Amniotic epithelial cell (primary cell): ENCODE data around the gene RAI2.
"Not testable (repeated sequence)": the region's sequence is repeated elsewhere in the genome, so short reads cannot be mapped to it uniquely, and the experiment has no call there.

Experiments
- DNase-seq: peaks from one replicate; pipeline ENCODE4 v3.0.0-alpha.2; 2010; ENCODE audit warnings: low read depth

RAI2 gene

DNA sequence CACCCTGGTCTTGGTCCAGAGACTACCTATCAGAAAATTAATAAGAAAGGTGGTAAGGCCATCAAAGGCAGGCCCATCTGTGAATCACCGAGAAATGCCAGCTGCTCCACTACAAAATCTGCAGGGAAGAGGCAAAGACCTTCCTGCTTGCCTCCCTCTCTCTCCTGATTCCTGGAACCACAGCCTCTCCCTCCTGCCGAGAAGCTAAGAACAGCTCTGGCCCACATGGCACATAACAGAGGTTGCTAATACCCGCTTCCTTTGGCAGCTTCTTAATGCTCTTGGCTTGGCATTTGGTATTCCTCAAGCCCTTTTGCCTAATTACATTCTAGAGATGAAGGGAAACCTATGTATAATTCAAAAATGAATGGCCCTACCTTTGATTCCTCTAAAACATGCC, 32.9 kb downstream of the RAI2 start:
- no peak for DNase-seq

DNA sequence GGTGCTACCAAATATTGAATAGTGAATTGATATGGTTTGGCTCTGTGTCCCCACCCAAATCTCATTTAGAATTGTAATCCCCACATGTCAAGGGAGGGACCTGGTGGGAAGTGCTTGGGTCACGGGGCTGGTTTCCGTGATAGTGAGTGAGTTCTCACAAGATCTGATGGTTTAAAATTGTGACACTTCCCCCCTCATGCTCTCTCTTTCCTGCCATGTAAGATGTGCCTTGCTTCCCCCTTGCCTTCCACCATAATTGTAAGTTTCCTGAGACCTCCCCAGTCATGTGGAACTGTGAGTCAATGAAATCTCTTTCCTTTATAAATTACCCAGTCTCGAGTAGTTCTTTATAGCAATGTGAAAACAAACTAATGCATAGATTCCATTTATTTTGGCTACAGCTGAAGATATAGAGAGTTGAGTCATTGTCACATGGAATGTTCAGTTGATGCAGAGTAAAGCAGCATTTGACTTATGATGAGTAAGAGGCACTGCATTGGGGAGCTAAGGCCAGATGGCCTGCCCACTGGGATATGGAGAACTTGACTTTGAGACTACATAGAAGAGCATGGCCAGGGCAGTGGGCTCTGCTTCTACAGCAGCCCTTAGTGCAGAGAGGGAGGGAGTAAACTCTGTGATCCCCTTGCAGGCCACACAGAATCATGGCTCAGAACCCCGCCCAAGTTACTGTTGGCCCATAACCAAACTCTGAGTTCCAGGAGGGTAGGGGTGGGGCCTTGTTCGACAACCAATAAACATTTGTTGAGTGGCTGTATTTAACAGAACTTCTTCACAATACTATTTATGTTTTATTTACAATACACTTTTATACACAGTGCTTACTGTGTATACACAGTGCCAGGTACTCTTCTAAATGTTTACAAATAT, 34.2 kb downstream of the RAI2 start:
- DNase-seq, result no peak

DNA sequence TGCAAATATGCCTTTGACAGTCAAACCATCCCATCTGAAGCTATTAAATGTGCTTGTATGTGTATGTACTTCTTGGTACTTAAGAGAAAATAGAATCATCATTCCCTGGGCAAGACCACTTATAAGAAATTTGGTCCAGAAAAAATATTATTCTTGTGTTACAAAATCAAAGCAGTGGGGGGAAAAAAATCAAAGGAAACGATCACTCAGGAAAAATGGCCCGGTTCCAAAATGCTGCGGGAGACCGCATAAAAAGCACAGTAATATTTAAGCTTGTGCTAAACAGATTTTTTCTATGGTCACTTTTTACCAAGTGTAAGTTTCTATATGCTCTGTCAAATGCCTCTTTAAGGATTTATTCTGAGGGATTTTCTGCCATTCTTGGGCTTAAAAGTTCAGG, 36.1 kb downstream of the RAI2 start:
- no peak for DNase-seq

DNA sequence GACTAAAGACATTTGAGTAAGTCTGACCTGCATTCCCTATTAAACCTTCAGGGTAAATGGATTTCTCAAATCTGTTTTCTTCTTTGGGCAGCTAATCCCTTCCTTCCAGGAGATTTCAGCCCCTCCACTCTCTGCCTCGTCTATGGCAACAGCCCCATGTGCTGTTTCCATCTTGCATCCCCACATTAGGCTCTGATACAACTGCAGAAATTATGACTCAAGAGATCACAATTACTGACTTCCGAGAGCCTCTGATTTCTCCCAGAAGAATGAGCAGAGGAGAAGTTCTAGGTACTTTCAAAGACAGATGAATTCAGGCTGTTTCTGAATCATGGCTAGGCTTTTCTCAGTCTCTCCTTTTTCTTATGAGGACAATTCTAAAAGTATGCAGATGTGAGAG, 38.7 kb downstream of the RAI2 start:
- no peak for DNase-seq

DNA sequence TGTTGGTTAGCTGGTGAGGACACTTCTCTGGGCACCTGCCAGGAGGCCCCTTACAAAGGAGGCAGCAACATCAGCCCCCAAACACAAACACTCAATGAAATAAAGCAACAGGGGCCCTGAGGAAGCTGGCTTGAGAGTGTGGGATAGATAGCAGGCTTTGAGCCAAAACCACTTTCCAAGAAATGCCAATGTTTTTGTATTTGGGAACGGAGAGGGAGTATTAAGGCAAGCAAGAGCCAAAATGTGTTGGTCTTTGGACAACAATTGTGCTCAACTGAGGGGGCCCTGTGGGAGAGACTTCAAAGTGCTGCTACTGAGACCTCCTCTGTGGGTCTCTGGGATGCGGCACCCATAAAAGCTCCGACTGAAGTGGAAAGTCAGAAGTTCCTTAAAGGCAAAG, 41.0 kb downstream of the RAI2 start:
- no peak for DNase-seq

DNA sequence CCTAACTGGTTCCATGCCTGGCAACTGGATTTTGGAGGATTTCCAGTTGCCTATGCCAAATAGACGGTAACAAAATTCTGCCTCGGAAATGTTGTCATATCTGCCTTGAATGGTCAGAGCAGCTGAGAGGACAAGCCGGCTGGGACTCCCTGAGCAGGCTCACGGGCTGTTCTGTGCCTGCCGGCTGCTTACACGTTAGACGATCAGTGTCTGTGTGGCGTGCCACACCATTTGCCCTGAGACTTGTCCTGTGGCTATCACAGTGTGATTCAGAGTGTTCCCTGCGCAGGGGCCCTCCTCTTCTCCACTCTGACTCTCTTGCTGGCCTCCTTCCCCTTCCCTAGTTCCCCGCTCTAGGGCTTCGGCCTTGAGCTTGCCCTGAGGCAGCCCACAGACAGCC, 42.4 kb downstream of the RAI2 start:
- DNase-seq, result no peak

DNA sequence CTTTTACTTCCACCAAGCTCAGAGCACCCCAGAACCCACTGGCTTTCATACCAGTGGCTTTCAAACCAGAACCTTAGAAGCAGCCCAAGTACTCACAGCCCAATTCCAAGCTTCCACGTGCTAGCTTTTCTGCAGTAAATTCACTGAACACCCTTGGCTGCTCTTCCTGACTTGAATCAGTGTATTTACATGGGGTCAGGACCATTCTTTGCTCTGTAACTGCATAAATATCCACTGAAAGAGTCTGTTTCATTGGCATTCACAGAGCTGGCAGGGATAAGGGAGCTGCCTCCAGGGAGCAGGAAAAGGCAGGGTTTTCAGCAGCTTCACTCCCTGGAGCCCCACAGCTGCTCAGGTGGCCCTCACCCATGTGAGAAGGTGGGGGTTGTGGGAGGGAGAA, 43.8 kb downstream of the RAI2 start:
- no peak for DNase-seq

DNA sequence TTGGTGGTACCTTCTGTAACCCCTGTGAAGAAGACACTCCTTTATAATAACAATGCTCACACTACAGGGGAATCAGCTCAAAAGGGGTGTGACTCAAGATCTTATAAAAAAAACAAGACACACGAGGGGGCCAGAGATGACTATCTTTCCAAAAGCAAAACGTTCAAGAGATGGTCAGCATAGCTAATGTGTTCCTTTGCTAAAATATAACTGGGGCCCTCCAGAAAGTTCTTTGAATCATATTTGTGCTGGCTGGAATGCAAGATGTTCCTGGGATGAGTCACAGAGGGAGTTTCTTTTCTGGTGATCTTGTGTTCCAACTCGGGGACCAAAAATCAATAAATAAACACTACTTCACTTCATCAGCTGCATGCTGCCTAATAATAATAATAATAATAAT, 46.5 kb downstream of the RAI2 start:
- no peak for DNase-seq

DNA sequence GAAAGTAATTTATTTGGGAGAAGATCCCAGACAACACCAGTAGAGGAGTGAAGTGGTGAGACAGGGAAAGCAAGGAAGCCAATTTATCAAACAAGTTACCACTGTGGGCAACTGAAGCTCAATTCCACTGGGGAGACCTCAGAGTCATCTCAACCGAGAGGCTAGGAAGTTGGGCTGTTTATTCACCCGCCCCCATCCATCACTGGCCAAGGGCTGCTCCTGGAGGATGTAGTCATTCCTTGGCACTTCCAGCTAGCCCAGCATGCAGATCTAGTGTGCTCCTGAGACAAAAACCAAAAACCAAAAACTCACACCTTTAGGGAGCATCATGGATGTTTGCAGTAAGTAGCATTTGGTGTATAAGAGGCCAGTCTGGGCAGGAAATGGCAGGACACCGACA, 47.0 kb downstream of the RAI2 start:
- no peak for DNase-seq

DNA sequence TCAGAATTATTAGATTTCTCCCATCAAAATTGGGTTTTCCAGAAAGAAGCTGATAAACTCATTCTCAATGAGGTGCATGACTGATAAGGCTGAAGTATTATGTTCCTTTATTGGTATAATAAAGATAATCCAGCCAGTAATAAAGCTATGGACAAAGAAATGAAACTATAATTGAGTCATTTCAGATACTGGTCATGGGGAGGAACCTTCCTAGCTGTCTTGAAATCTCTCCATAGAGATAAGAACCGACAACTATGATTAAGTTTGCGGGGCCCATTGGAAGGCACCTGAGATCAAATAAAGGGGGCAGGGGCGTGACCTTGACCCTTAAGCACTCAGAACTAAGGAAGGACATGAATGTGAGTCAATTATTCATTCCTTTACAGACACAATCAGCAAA, 47.8 kb downstream of the RAI2 start:
- DNase-seq, result no peak

DNA sequence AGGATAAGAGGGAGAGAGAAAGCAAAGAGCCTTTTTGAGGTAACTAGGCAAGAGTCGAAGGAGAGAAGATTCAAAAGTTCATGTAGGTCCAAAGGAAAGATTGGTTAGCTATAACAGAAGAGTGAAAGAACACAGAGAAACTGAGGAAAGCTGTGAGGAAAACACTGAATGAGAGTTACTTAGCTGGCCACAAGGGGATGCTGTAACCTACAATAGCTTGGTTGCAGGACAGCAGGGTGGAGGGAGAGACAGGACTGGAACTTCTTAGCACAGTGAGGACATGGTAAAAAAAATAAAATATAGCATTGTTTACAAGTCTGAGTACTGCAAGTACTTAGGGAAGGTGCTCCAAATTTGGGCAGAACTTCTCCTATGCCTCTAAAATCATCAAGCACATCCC, 48.3 kb downstream of the RAI2 start:
- no peak for DNase-seq

DNA sequence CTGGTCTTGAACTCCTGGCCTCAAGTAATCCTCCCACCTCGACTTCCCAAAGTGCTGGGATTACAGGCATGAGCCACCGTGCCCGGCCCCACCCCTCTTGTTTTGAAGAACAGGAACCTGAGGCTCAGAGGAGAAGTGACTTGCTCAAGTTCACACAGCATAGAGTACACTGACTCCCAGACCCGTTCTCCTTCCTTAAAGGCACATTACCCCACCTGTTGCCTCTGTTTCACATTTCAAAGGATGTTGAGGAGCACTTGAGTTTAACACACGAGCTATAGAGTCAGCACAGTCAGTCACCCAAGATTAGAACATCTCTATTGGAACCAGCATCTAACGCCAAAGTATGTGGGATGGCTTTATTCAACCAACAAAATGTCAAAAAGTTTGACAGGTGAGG, 51.1 kb downstream of the RAI2 start:
- DNase-seq, result no peak

DNA sequence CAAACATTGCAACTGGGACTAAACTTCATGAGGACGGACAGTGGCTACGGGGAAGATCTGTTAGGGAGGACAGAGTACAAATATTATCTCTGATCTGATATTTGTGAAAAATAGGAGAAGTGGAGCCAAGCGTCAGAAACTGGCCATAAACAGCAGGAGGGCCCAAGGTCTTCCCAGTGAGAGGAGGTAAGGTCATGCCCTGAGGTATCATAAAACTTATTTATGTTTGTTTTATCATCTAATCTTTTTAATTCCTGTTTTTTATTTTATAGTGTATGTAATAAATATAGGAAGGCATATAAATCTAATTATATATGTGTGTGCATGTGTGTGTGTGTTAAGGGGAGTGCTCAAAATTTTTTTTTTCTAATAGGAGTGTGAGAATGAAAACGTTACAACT, 51.8 kb downstream of the RAI2 start:
- no peak for DNase-seq

DNA sequence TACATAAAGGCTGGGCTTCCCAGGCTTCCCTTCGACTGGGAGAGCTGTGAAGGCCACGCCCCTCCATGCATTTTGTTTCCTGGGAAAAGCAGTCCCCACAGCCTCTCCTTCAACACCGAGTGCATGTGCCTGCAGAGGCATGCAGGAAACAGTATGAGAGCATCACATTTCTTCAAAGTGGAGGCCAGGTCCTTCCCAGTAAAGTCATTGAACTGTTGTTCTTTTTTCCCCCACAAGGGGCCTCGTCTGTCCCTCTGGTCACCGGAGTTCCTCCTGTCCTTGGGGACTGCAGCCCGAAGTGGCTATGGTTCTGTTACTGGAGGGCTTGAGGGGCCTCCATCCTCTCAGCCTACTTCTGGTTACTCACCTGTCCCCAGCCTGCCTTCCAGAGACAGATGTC, 56.0 kb downstream of the RAI2 start:
- DNase-seq, result no peak

DNA sequence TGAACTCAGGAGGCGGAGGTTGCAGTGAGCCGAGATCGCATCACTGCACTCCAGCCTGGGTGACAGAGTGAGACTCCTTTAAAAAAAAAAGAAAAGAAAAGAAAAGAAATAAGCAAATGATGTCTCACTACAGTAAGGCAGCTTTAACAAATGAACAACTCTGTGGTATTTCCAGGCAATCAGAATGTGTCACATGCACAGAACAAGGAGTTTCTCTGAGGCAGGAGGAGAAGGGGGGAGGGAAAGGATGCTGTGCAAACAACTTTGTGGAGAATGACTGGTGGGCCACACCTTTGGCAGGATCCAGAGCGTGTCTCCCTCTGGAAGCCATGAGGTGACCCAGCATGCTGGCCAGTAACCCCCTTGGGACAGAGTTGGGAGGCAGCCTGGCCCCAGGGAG, 57.6 kb downstream of the RAI2 start:
- no peak for DNase-seq

DNA sequence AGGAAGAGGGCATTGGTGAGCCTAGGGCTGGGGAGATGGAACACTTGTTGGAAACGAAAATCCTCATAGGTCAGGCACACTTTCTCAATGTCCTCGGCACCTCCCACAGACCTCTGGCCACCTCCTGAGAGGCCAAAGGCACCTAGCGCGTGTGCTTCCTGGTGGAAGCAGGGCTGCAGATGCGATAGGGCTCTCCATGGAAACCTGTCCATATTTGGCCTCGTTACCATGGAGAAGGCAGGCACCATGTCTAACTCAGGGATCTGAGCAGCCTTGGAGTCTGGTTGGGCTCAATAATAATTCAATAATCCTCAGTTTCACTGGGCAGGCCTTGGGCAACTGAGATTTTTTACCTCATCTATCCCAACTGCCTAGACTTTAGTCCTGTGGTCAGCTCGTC, 58.3 kb downstream of the RAI2 start:
- DNase-seq, result no peak

DNA sequence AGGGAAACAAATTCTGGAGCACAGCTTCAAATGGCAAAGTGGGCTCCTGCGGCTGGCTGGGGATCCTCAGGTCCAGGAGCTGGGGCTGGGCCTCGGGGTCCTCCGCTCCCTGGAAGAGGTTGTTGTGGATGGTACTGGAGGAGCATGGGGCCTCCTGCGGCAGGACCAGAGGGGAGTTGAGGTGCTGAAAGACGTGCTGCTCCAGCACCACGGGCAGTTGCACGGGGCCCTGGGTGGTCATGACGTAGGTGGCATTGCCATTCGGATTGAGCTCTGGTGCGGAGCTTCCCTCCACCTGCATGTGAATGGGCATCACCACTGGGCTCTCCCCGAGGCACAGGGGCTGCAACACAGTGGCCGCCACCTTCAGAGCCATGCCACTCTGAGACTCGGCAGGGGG, 59.7 kb downstream of the RAI2 start:
- no peak for DNase-seq

DNA sequence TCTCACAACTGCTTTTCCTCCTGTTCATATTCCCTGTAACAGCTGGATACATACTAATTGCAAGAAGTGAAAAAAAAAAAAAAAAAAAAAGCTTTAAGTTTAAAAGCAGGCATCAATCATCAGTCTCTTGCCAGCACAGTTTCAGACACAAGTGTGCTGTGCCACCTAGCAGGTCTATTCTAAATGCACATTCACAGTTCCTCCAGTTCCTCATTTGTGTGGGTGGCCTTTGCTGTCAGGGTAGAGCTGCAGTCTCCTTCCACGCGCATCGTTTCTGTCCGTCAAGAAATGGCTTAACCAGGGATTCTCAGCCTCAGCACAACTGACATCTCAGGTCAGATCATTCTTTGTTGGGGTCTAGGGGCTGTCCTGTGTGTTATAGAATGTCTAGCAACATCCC, 62.2 kb downstream of the RAI2 start:
- no peak for DNase-seq

DNA sequence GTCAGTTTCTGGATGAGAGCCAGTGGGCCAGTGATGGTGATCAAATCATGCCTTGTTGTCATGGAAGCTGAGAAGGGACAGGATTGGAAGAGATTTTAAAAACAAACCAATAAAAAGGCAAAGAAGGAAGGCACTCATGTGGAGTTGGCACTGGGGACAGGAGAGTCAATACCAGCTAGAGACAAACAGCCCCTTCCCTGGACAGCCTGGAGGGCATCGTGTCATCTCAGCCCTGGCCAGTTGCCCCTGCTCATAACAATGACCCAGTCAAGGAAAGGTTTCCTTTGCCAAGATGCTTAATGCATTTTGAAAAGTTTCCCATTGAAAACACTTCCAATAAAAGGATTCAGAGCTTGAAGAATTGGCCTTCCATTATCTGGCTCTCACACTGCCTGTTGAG, 68.3 kb downstream of the RAI2 start:
- no peak for DNase-seq

DNA sequence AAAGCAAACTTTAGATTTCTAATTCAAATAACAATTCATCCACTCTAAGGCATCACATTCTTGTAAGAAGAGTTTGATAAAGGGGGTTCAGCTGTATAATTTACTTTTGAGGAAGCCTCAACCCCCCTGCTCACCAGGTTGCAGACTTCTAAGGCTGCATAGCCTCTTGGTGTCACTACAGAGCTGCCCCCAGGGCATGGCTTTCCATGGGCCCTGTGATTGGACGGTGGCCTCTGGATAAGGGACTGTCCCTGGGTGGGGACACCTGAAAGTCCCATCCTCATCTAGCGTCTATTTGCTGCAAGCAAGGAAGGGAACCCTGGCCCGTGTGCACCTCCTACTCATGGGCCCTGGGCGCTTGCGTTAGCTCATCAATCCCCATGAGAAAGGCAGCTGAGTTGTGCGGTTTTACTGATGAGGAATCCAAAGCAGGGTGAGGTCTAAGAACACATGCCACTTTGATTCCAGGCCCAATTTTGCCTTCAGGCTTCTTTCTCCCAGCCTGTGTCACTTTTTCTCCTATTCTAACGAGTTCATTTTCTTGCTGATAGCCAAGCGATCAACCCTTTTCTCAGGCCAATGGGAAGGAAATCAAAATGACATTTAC, 72.0 kb downstream of the RAI2 start:
- DNase-seq, result no peak

DNA sequence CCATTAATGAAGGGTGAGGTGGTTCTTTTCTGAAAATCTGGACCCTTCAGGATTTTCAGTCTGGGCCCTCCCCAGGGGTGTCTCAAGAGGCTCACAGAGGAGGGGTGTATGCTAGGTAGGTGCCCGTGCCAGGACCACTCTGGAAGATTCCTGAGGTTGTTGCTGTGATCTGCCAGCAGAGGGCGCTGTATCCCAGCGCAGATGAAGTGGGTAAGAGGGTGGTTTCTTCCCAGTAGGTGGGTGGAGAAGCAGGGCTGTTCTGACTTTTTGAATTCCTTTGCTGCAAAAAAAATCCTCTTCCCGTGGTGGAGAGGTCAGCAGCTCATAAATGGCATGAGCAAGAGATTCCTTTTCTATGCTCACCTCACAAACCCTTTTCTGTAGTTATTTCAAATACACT, 72.7 kb downstream of the RAI2 start:
- DNase-seq, result peak; percentile 3

DNA sequence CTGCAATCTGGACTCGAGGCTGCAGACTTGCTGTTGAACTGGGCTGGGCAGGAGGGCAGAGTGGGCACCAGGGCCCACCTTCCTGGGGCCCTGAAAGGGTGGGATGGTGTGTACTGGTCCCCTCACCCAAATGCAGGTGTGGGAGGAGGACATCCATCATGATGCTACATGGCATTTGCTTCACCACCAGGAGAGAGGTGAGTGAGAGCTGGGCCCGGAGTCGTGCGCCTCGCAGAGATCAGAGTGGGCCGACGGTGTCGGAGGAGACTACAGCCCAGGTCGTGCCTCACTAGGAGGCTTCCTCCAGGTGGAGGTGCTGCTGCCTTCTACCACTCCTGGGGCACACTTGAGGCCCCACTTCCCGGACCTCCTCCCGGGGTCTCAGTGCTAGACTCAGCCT, 73.5 kb downstream of the RAI2 start:
- DNase-seq, result no peak

DNA sequence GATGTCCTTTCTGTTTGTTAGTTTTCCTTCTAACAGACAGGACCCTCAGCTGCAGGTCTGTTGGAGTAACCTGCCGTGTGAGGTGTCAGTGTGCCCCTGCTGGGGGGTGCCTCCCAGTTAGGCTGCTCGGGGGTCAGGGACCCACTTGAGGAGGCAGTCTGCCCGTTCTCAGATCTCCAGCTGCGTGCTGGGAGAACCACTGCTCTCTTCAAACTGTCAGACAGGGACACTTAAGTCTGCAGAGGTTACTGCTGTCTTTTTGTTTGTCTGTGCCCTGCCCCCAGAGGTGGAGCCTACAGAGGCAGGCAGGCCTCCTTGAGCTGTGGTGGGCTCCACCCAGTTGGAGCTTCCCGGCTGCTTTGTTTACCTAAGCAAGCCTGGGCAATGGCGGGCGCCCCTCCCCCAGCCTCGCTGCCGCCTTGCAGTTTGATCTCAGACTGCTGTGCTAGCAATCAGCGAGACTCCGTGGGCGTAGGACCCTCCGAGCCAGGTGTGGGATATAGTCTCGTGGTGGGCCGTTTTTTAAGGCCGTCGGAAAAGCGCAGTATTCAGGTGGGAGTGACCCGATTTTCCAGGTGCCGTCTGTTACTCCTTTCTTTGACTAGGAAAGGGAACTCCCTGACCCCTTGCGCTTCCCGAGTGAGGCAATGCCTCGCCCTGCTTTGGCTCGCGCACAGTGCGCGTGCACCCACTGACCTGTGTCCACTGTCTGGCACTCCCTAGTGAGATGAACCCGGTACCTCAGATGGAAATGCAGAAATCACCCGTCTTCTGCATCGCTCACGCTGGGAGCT, 74.3 kb downstream of the RAI2 start:
- not testable (repeated sequence) for DNase-seq
